GM12872 (cell line): ENCODE results near the gene ME1.

Experiments
- CTCF ChIP-seq: IDR thresholded peaks from 3 replicates; pipeline ENCODE4 v1.5.1; 2011; ENCODE audit warnings: low read depth, mild to moderate bottlenecking, low read length, moderate library complexity; ENCODE audit not compliant: insufficient read depth

ME1 gene

GRCh38 chr6:83470001-83470400, 39.1 kb upstream of the ME1 start:
- TF ChIP-seq CTCF: no peak

GRCh38 chr6:83467620-83468036, 36.8 kb upstream of the ME1 start:
- TF ChIP-seq CTCF: no peak

- no peak for TF ChIP-seq CTCF
Measured at GRCh38 chr6:83466328-83466727, 35.5 kb upstream of the ME1 start.

GRCh38 chr6:83464381-83465140, 33.7 kb upstream of the ME1 start:
- no peak for TF ChIP-seq CTCF

- TF ChIP-seq CTCF: no peak
Measured at GRCh38 chr6:83463886-83464285, 33.0 kb upstream of the ME1 start.

GRCh38 chr6:83462524-83462923, 31.7 kb upstream of the ME1 start:
- no peak for TF ChIP-seq CTCF

- TF ChIP-seq CTCF: no peak
Measured at GRCh38 chr6:83461438-83461837, 30.6 kb upstream of the ME1 start.
